Measurements from ENCODE around the gene ARHGEF6. TPM values are rescaled to one million over a fixed set of nuclear protein-coding genes. Genes with fewer than 3 reads are reported as not detected.
A peak's percentile ranks its signal among the peaks of the same experiment; 100 is the strongest.
"Not testable (repeated sequence)": the region's sequence is repeated elsewhere in the genome, so short reads cannot be mapped to it uniquely, and the experiment has no call there.

The ARHGEF6 gene
- total RNA-seq, 8 experiments from 2014 or later: 1.5 to 15.8 (median 2.8) TPM

GRCh38 chrX:136810493-136810892, 29.8 kb upstream of the ARHGEF6 start:
- 67 to 100% (median 71%) methylated on average over 1 to 3 of the region's 3 CpGs; no CpG with 5 or more reads in 7 of the 10 experiments for WGBS, 10 experiments
- in situ Hi-C loops (cut with MboI; ENCODE audit: low pct_unique_long_range_greater_than_20kb in 2 of 9, low sequenced_read_pairs in 9 of 9, unreplicated experiment in 9 of 9): no loop called here
- no peak for ATAC-seq (replicated peaks in 6 of 8)
- Histone ChIP-seq H3K4me1 (replicated peaks in 1 of 2) (no peaks in the 10 kb centered on the region), H3K27ac (no peak overlapping the region), H3K4me3 (no peak overlapping the region)

GRCh38 chrX:136806891-136807410, 26.2 kb upstream of the ARHGEF6 start:
- Histone ChIP-seq H3K4me1 (replicated peaks in 1 of 2) (no peaks in the 10 kb centered on the region), H3K4me3 (no peak overlapping the region), H3K27ac (no peak overlapping the region)
- ATAC-seq (replicated peaks in 6 of 8): no peak
- in situ Hi-C loops (cut with MboI; ENCODE audit: low pct_unique_long_range_greater_than_20kb in 2 of 9, low sequenced_read_pairs in 9 of 9, unreplicated experiment in 9 of 9): no loop called here
- 50 to 100% (median 83%) methylated on average over 1 of the region's 1 CpG; no CpG with 5 or more reads in 6 of the 10 experiments for WGBS, 10 experiments

- WGBS, 10 experiments: 25 to 100% (median 100%) methylated on average over 1 to 2 of the region's 2 CpGs; no CpG with 5 or more reads in 5 of the 10 experiments
- in situ Hi-C loops (cut with MboI; ENCODE audit: low pct_unique_long_range_greater_than_20kb in 2 of 9, low sequenced_read_pairs in 9 of 9, unreplicated experiment in 9 of 9): no loop called here
- Histone ChIP-seq H3K4me1 (replicated peaks in 1 of 2) (no peaks in the 10 kb centered on the region), H3K4me3 (no peak overlapping the region), H3K27ac (no peak overlapping the region)
- no peak for ATAC-seq (replicated peaks in 6 of 8)
Measured at GRCh38 chrX:136802515-136802914, 21.8 kb upstream of the ARHGEF6 start.

- Histone ChIP-seq H3K4me1 (replicated peaks in 1 of 2) (no peaks in the 10 kb centered on the region), H3K27ac (no peak overlapping the region), H3K4me3 (no peak overlapping the region)
- 0 to 100% (median 41%) methylated on average over 1 to 3 of the region's 3 CpGs; no CpG with 5 or more reads in 5 of the 10 experiments for WGBS, 10 experiments
- ATAC-seq (replicated peaks in 6 of 8): no peak
- in situ Hi-C loops (cut with MboI; ENCODE audit: low pct_unique_long_range_greater_than_20kb in 2 of 9, low sequenced_read_pairs in 9 of 9, unreplicated experiment in 9 of 9): no loop called here
Measured at GRCh38 chrX:136797787-136798186, 17.1 kb upstream of the ARHGEF6 start.

- H3K27ac ChIP-seq; H3K4me1 ChIP-seq (replicated peaks in 1 of 2); ATAC-seq (replicated peaks in 6 of 8); in situ Hi-C loops (cut with MboI; ENCODE audit: low pct_unique_long_range_greater_than_20kb in 2 of 9, low sequenced_read_pairs in 9 of 9, unreplicated experiment in 9 of 9); H3K4me3 ChIP-seq: not testable (repeated sequence)
- WGBS, 10 experiments: 0 to 100% (median 64%) methylated on average over 1 of the region's 1 CpG; no CpG with 5 or more reads in 6 of the 10 experiments
Measured at GRCh38 chrX:136795132-136795531, 14.4 kb upstream of the ARHGEF6 start.

- H3K4me3 ChIP-seq; ATAC-seq (replicated peaks in 6 of 8); H3K27ac ChIP-seq; in situ Hi-C loops (cut with MboI; ENCODE audit: low pct_unique_long_range_greater_than_20kb in 2 of 9, low sequenced_read_pairs in 9 of 9, unreplicated experiment in 9 of 9); H3K4me1 ChIP-seq (replicated peaks in 1 of 2): not testable (repeated sequence)
- WGBS, 10 experiments: 33 to 100% (median 70%) methylated on average over 1 to 3 of the region's 3 CpGs; no CpG with 5 or more reads in 5 of the 10 experiments
Measured at GRCh38 chrX:136794660-136795059, 13.9 kb upstream of the ARHGEF6 start.

- 0 to 20% (median 20%) methylated on average over 1 of the region's 1 CpG; no CpG with 5 or more reads in 7 of the 10 experiments for WGBS, 10 experiments
- Histone ChIP-seq H3K4me3 (no peak overlapping the region), H3K27ac (no peak overlapping the region), H3K4me1 (replicated peaks in 1 of 2) (no peaks in the 10 kb centered on the region)
- ATAC-seq (replicated peaks in 6 of 8): no peak
- in situ Hi-C loops (cut with MboI; ENCODE audit: low pct_unique_long_range_greater_than_20kb in 2 of 9, low sequenced_read_pairs in 9 of 9, unreplicated experiment in 9 of 9): no loop called here
Measured at GRCh38 chrX:136794080-136794479, 13.3 kb upstream of the ARHGEF6 start.

GRCh38 chrX:136789856-136790255, 9.1 kb upstream of the ARHGEF6 start:
- 0 to 60% (median 16%) methylated on average over 1 to 4 of the region's 4 CpGs; no CpG with 5 or more reads in 4 of the 10 experiments for WGBS, 10 experiments
- in situ Hi-C loops (cut with MboI; ENCODE audit: low pct_unique_long_range_greater_than_20kb in 2 of 9, low sequenced_read_pairs in 9 of 9, unreplicated experiment in 9 of 9): no loop called here
- no peak overlapping the region for H3K27ac ChIP-seq
- no peak overlapping the region for H3K4me3 ChIP-seq
- H3K4me1 ChIP-seq (replicated peaks in 1 of 2): no peaks in the 10 kb centered on the region
- ATAC-seq (replicated peaks in 6 of 8): no peak

- Histone ChIP-seq H3K4me3 (no peak overlapping the region), H3K4me1 (replicated peaks in 1 of 2) (no peaks in the 10 kb centered on the region), H3K27ac (no peak overlapping the region)
- WGBS, 10 experiments: 100% methylated on average over 1 of the region's 1 CpG; no CpG with 5 or more reads in 9 of the 10 experiments
- in situ Hi-C loops (cut with MboI; ENCODE audit: low pct_unique_long_range_greater_than_20kb in 2 of 9, low sequenced_read_pairs in 9 of 9, unreplicated experiment in 9 of 9): no loop called here
- no peak for ATAC-seq (replicated peaks in 6 of 8)
Measured at GRCh38 chrX:136784231-136784630, 3.5 kb upstream of the ARHGEF6 start.

GRCh38 chrX:136783159-136783558, 2.4 kb upstream of the ARHGEF6 start:
- in situ Hi-C loops (cut with MboI; ENCODE audit: low pct_unique_long_range_greater_than_20kb in 2 of 9, low sequenced_read_pairs in 9 of 9, unreplicated experiment in 9 of 9): no loop called here
- no peak for ATAC-seq (replicated peaks in 6 of 8)
- Histone ChIP-seq H3K27ac (no peak overlapping the region), H3K4me1 (replicated peaks in 1 of 2) (no peaks in the 10 kb centered on the region), H3K4me3 (no peak overlapping the region)

GRCh38 chrX:136781180-136781797, 557 bp upstream of the ARHGEF6 start:
- Histone ChIP-seq H3K4me3 (no peak overlapping the region), H3K27ac (no peak overlapping the region), H3K4me1 (replicated peaks in 1 of 2) (no peaks in the 10 kb centered on the region)
- peak in 1 of 8 experiments; percentile 39 for ATAC-seq (replicated peaks in 6 of 8)
- in situ Hi-C loops (cut with MboI; ENCODE audit: low pct_unique_long_range_greater_than_20kb in 2 of 9, low sequenced_read_pairs in 9 of 9, unreplicated experiment in 9 of 9): no loop called here
- WGBS, 10 experiments: 18 to 90% (median 49%) methylated on average over 2 to 8 of the region's 9 CpGs; no CpG with 5 or more reads in 7 of the 10 experiments

- H3K4me1 ChIP-seq (replicated peaks in 1 of 2): no peaks in the 10 kb centered on the region
- no peak overlapping the region for H3K4me3 ChIP-seq
- H3K27ac ChIP-seq: no peak overlapping the region
- 0 to 80% (median 14%) methylated on average over 1 of the region's 2 CpGs; no CpG with 5 or more reads in 6 of the 10 experiments for WGBS, 10 experiments
- in situ Hi-C loops (cut with MboI; ENCODE audit: low pct_unique_long_range_greater_than_20kb in 2 of 9, low sequenced_read_pairs in 9 of 9, unreplicated experiment in 9 of 9): no loop called here
- peak in 1 of 8 experiments; percentile 18 for ATAC-seq (replicated peaks in 6 of 8)
Measured at GRCh38 chrX:136780241-136780640, 491 bp downstream of the ARHGEF6 start.

- in situ Hi-C loops (cut with MboI; ENCODE audit: low pct_unique_long_range_greater_than_20kb in 2 of 9, low sequenced_read_pairs in 9 of 9, unreplicated experiment in 9 of 9): no loop called here
- no peaks in the 10 kb centered on the region for H3K4me1 ChIP-seq (replicated peaks in 1 of 2)
- H3K4me3 ChIP-seq: no peak overlapping the region
- ATAC-seq (replicated peaks in 6 of 8): no peak
- no peak overlapping the region for H3K27ac ChIP-seq
- WGBS, 10 experiments: 0 to 28% (median 8%) methylated on average over 1 to 4 of the region's 4 CpGs; no CpG with 5 or more reads in 6 of the 10 experiments
Measured at GRCh38 chrX:136779346-136779781, 1.4 kb downstream of the ARHGEF6 start.

- in situ Hi-C loops (cut with MboI; ENCODE audit: low pct_unique_long_range_greater_than_20kb in 2 of 9, low sequenced_read_pairs in 9 of 9, unreplicated experiment in 9 of 9): no loop called here
- no peak overlapping the region for H3K4me3 ChIP-seq
- no peak overlapping the region for H3K27ac ChIP-seq
- no peaks in the 10 kb centered on the region for H3K4me1 ChIP-seq (replicated peaks in 1 of 2)
- ATAC-seq (replicated peaks in 6 of 8): no peak
Measured at GRCh38 chrX:136778916-136779315, 1.8 kb downstream of the ARHGEF6 start.

Data from motor neuron (in vitro differentiated cells).